22Rv1 (cell line): ENCODE data around the gene GLB1L3.

Experiments
- H3K27ac ChIP-seq: fragments of 450-650 bp; 2 replicates; pipeline ENCODE4 v1.5.1; 2017
- ZFX ChIP-seq: fragments of 450-650 bp; IDR thresholded peaks from 2 replicates; pipeline ENCODE4 v1.6.1; 2017; ENCODE audit warnings: antibody characterized with exemption, borderline replicate concordance
- TF ChIP-seq, protein P1 (sequence below): fragments of 450-650 bp; IDR thresholded peaks from 2 replicates; pipeline ENCODE4 v1.5.1; 2017; ENCODE audit warnings: mild to moderate bottlenecking

Gene GLB1L3

DNA sequence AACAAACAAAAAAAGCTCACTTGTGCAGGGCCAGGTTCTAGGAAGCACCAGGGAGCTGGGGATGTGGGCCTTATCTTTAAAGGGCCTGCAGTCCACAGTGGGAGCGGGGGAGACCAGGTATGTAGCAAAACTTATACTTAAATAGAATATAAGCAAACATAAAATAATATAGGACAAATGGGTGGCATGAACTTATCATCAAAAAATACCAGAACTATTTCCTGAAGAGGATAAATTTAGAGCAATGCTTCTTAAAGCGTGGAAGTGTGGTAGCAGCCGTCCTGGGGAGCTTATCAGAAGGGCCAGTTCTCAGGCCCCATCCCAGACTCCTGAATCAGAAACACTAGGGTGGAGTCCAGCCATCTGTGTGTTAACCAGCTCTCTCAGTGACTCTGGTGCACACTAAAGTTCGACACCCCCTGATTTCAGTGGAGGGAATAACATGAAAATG, 42.4 kb upstream of the GLB1L3 start:
- TF ChIP-seq ZFX = no peak
- TF ChIP-seq, protein P1, sequence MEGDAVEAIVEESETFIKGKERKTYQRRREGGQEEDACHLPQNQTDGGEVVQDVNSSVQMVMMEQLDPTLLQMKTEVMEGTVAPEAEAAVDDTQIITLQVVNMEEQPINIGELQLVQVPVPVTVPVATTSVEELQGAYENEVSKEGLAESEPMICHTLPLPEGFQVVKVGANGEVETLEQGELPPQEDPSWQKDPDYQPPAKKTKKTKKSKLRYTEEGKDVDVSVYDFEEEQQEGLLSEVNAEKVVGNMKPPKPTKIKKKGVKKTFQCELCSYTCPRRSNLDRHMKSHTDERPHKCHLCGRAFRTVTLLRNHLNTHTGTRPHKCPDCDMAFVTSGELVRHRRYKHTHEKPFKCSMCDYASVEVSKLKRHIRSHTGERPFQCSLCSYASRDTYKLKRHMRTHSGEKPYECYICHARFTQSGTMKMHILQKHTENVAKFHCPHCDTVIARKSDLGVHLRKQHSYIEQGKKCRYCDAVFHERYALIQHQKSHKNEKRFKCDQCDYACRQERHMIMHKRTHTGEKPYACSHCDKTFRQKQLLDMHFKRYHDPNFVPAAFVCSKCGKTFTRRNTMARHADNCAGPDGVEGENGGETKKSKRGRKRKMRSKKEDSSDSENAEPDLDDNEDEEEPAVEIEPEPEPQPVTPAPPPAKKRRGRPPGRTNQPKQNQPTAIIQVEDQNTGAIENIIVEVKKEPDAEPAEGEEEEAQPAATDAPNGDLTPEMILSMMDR = no peak

DNA sequence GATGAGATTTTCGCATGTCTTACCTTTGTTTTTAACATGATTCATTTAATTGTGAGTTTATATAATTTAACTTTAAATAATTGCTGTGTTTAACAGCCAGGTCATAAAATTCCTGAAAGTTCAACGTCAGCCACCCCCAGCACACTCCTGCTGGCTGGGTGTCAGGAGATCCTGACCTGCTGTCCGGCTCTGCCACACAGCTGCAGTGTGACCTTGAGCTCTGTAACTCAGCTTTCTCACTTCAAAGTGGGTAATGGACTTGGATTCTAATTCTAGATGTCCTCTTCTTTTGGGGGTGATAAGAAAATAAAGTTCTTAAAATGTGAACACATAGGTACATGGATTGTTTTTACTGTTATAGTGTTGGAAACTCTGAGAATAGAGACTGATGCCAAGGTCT, 40.8 kb upstream of the GLB1L3 start:
- no peak for TF ChIP-seq ZFX
- TF ChIP-seq, protein P1 = no peak
- no peak overlapping the region for H3K27ac ChIP-seq

More for the DNA sequence above, 42.4 kb upstream of the GLB1L3 start:
- H3K27ac ChIP-seq = no peak overlapping the region

DNA sequence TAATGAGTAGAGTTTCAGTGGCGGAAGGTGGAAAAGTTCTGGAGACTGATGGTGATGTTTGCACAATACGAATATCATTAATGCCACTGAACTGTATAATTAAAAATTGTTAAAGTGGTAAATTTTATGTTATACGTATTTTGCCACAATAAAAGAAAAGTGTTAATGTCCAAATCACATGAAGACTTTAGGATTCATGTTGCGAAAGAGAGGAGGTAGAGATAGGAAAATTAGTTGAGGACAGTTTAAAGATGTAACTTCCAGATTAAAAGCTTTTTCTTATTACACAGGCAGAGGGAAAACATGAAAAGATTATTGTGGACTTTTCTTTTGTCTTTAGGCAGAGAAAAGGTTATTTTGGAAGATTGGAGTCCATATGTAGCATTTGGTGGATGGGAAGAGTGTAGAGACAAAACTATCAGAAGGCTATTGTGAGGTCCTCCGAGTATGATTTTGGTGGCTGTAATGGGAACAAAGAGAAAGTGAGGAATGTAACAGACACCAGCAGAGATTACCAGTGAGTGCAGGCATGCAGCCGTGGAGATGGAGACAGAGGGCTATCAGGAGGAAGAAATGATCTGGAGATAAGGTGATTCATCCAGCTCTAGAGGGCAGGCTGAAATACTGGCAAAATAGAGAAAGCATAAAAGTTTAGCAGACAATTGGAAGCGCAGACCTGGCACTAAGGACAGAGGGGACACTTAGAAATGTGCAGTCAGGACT, 39.2 kb upstream of the GLB1L3 start:
- TF ChIP-seq, protein P1 = no peak
- no peak for TF ChIP-seq ZFX
- H3K27ac ChIP-seq = no peak overlapping the region

DNA sequence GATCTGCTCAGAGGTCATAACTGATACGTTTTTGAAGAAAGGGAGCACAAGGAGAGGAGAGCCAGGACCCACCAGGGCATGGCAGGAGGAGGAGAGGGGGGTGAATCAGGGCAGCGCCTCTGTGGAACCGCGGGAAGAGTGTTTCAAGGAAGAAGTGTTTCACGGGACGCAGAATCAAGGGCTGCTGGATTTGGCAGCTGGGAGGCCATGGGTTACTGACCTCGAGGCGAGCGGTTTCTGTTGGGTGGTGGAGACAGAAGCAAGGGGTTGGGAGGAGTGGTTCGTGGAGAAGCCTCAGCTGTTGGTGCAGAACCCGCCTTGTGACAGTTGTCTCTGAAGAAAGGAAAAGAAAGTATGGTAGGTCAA, 38.6 kb upstream of the GLB1L3 start:
- H3K27ac ChIP-seq = no peak overlapping the region
- no peak for TF ChIP-seq ZFX
- TF ChIP-seq, protein P1 = no peak

DNA sequence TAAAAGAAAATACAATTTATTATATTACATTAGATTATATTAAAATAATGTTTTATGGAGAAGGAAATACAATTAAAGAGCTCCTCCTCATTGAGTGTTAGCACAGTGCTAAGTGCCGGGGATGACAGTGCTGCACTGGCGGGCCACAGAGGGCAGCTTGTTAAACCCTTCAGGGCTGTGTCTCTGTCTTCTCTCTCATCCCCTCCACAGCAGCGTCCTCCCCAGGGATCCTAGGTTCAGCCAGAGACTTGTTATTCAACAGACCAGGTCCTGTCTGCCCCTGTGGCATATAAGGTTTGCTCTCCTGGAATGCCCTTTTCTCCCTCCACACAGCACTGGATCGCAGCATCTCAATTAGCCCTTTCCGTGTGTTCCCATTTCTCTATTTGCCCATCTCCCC, 37.2 kb upstream of the GLB1L3 start:
- no peak overlapping the region for H3K27ac ChIP-seq
- TF ChIP-seq, protein P1 = no peak
- no peak for TF ChIP-seq ZFX

DNA sequence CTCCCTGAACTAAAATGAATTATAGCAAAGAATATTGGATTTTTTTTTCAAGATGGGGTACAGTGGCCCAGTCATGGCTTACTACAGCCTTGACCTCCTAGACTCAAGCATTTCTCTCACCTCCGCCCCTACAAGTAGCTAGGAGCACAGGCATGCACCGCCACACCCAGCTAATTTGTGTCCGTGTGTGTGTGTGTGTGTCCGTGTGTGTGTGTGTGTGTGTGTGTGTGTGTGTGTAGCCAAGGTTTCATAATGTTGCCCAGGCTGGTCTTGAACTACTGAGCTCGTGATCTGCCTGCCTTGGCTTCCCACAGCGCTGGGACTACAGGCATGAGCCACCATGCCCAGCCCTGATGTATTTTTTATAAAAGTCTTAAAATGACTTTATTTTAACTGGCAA, 35.6 kb upstream of the GLB1L3 start:
- no peak overlapping the region for H3K27ac ChIP-seq
- no peak for TF ChIP-seq ZFX
- TF ChIP-seq, protein P1 = no peak

DNA sequence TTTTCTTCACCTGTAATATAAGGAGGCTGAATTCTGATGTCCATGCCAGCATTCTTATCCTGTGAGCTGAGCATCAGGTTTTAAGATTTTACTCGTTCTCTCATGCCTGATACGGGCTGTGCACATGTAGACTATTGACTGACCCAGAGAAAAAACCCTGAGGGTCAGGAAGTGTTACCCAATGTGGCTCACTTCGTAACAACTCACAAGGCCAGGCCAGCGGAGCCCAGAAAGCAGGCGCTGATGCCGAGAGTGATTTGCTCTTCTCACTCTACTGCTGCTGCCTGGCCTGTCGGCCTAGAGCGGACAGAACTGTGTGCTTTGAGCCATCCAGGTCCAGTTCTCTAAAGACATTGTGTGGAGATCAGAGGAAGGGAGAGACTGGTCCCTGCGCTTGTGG, 33.8 kb upstream of the GLB1L3 start:
- no peak overlapping the region for H3K27ac ChIP-seq
- TF ChIP-seq, protein P1 = no peak
- TF ChIP-seq ZFX = no peak
